NB4 (cell line): Measurements from ENCODE around the gene PYROXD2.

Source experiments
- CTCF ChIP-seq: IDR thresholded peaks from one replicate; pipeline ENCODE4 v1.5.1; 2012; ENCODE audit warnings: low read depth, low read length
- MAX ChIP-seq: IDR thresholded peaks from 2 replicates; pipeline ENCODE4 v1.6.1; 2011; ENCODE audit warnings: low read depth, low read length

GRCh38 chr10:98389398-98389797, 25.6 kb downstream of the PYROXD2 start:
- TF ChIP-seq MAX (no peak), CTCF (no peak)
